Panc1 (cell line): ENCODE measurements around the gene SAA4. TPM values are rescaled to one million over a fixed set of nuclear protein-coding genes. Genes with fewer than 3 reads are reported as not detected.

Experiments used
- ATAC-seq: fragments of 200-7000 bp; cut with Tn5 transposase; 2 replicates; pipeline ENCODE4 v1.9.1; 2020; ENCODE audit warnings: mild to moderate bottlenecking, moderate library complexity
- BruUV-seq: library from RNA; stranded (reverse); fragments of 400-500 nt; replicated peaks from 2 replicates; lab custom pipeline; 2021; lab: Mats Ljungman, UMichigan
- CTCF ChIA-PET: fragments of 300-600 bp; sonication (Branson Sonifier 250); formaldehyde crosslinking; loops from one replicate; lab custom pipeline; 2022; ENCODE audit warnings: antibody characterized with exemption; lab: Charles Lee
- POLR2A ChIA-PET: fragments of 300-600 bp; sonication (Branson Sonifier 250); formaldehyde crosslinking; loops from one replicate; lab custom pipeline; 2022; ENCODE audit warnings: antibody characterized with exemption; lab: Charles Lee
- DNase-seq: peaks from one replicate; pipeline ENCODE4 v3.0.0-alpha.2; 2010; ENCODE audit warnings: low read depth, low spot score
- H3K27ac ChIP-seq: 2 replicates; pipeline ENCODE4 v1.5.1; 2011; ENCODE audit warnings: mild to moderate bottlenecking, low read length, inconsistent platforms
- H3K27me3 ChIP-seq: fragments of 200-500 bp; sonication (Bioruptor generic); 2 replicates; pipeline ENCODE4 v1.6.0; 2014; ENCODE audit warnings: low read length, inconsistent platforms; ENCODE audit not compliant: control insufficient read depth, insufficient read depth
- H3K36me3 ChIP-seq: fragments of 200-500 bp; sonication (Bioruptor generic); 2 replicates; pipeline ENCODE4 v1.5.1; 2014; ENCODE audit warnings: inconsistent platforms, mild to moderate bottlenecking, low read length, moderate library complexity; ENCODE audit not compliant: control insufficient read depth, insufficient read depth
- H3K4me1 ChIP-seq: 2 replicates; pipeline ENCODE4 v1.5.1; 2011; ENCODE audit warnings: inconsistent platforms, mild to moderate bottlenecking, low read length, moderate library complexity; ENCODE audit not compliant: control insufficient read depth, insufficient read depth
- H3K4me3 ChIP-seq, 2 experiments: 2 replicates each; pipeline ENCODE4 v1.5.1; 2011 to 2012; ENCODE audit warnings: low read depth in 2 of 2, low read length in 2 of 2, mild to moderate bottlenecking in 2 of 2, inconsistent platforms in 1 of 2, moderate library complexity in 1 of 2
- H3K9me3 ChIP-seq: fragments of 200-500 bp; sonication (Bioruptor generic); 2 replicates; pipeline ENCODE4 v1.5.1; 2014; ENCODE audit warnings: low read depth, mild to moderate bottlenecking, inconsistent platforms, low read length, moderate library complexity; ENCODE audit not compliant: control insufficient read depth, insufficient read depth
- POLR2AphosphoS5 ChIP-seq: IDR thresholded peaks from 2 replicates; pipeline ENCODE4 v1.6.1; 2012; ENCODE audit warnings: mild to moderate bottlenecking, low read depth, low read length, moderate library complexity
- SIN3A ChIP-seq: IDR thresholded peaks from 2 replicates; pipeline ENCODE4 v1.6.1; 2012; ENCODE audit warnings: low read depth, mild to moderate bottlenecking, low read length, moderate library complexity, borderline replicate concordance; ENCODE audit not compliant: insufficient read depth
- TCF7L2 ChIP-seq: IDR thresholded peaks from 2 replicates; pipeline ENCODE4 v1.6.1; 2011; ENCODE audit warnings: mild to moderate bottlenecking, low read depth, low read length, inconsistent platforms
- in situ Hi-C: cut with HindIII; loops from 2 replicates; pipeline ENCODE4 v1.10.0; 2016; ENCODE audit warnings: low sequenced_read_pairs, low pct_unique_long_range_greater_than_20kb
- intact Hi-C: fragments of 100-400 bp; cut with micrococcal nuclease; formaldehyde crosslinking; loops from one replicate; pipeline ENCODE4 v1.10.0; 2022; ENCODE audit not compliant: unreplicated experiment
- total RNA-seq: library from RNA; stranded (reverse); gene quantifications from one replicate; pipeline ENCODE4 v1.2.1, GENCODE V29; 2021; ENCODE audit not compliant: unreplicated experiment
- TF ChIP-seq, protein P1 (sequence below): fragments of 450-650 bp; IDR thresholded peaks from 2 replicates; pipeline ENCODE4 v1.5.1; 2017; ENCODE audit warnings: mild to moderate bottlenecking
- TF ChIP-seq, protein P2 (sequence below), 2 experiments: IDR thresholded peaks; 2 replicates each; pipeline ENCODE4 v1.6.1; 2011 to 2012; ENCODE audit warnings: low read depth in 2 of 2, control low read depth in 1 of 2, low read length in 1 of 2, mild to moderate bottlenecking in 1 of 2, moderate library complexity in 1 of 2; ENCODE audit not compliant: insufficient read depth in 1 of 2

The SAA4 gene
- total RNA-seq, 1 experiment from 2014 or later, result not detected

GRCh38 chr11:18282626-18283025, 46.0 kb upstream of the SAA4 start:
- CTCF ChIA-PET, result interaction anchor here (0.7 kb wide), 1 partner anchor 175 kb away, joined by 4 read pairs; no protein-coding TSS in a partner anchor
- Histone ChIP-seq H3K36me3 (peaks cover 19% of the 10 kb centered on the region), H3K4me3 (no peak overlapping the region), H3K27ac (no peak overlapping the region), H3K27me3 (no peaks in the 10 kb centered on the region), H3K9me3 (no peaks in the 10 kb centered on the region), H3K4me1 (no peaks in the 10 kb centered on the region)
- POLR2A ChIA-PET, result no interaction called here
- in situ Hi-C loops (no loop called here), intact Hi-C loops (no loop called here)
- ATAC-seq (no peak), DNase-seq (no peak)
- no peak for TF ChIP-seq POLR2AphosphoS5
- TF ChIP-seq, protein P1, sequence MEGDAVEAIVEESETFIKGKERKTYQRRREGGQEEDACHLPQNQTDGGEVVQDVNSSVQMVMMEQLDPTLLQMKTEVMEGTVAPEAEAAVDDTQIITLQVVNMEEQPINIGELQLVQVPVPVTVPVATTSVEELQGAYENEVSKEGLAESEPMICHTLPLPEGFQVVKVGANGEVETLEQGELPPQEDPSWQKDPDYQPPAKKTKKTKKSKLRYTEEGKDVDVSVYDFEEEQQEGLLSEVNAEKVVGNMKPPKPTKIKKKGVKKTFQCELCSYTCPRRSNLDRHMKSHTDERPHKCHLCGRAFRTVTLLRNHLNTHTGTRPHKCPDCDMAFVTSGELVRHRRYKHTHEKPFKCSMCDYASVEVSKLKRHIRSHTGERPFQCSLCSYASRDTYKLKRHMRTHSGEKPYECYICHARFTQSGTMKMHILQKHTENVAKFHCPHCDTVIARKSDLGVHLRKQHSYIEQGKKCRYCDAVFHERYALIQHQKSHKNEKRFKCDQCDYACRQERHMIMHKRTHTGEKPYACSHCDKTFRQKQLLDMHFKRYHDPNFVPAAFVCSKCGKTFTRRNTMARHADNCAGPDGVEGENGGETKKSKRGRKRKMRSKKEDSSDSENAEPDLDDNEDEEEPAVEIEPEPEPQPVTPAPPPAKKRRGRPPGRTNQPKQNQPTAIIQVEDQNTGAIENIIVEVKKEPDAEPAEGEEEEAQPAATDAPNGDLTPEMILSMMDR, result no peak
- TF ChIP-seq, protein P2, sequence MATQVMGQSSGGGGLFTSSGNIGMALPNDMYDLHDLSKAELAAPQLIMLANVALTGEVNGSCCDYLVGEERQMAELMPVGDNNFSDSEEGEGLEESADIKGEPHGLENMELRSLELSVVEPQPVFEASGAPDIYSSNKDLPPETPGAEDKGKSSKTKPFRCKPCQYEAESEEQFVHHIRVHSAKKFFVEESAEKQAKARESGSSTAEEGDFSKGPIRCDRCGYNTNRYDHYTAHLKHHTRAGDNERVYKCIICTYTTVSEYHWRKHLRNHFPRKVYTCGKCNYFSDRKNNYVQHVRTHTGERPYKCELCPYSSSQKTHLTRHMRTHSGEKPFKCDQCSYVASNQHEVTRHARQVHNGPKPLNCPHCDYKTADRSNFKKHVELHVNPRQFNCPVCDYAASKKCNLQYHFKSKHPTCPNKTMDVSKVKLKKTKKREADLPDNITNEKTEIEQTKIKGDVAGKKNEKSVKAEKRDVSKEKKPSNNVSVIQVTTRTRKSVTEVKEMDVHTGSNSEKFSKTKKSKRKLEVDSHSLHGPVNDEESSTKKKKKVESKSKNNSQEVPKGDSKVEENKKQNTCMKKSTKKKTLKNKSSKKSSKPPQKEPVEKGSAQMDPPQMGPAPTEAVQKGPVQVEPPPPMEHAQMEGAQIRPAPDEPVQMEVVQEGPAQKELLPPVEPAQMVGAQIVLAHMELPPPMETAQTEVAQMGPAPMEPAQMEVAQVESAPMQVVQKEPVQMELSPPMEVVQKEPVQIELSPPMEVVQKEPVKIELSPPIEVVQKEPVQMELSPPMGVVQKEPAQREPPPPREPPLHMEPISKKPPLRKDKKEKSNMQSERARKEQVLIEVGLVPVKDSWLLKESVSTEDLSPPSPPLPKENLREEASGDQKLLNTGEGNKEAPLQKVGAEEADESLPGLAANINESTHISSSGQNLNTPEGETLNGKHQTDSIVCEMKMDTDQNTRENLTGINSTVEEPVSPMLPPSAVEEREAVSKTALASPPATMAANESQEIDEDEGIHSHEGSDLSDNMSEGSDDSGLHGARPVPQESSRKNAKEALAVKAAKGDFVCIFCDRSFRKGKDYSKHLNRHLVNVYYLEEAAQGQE (IDR thresholded peaks at IDR 0.05; ENCODE audit: insufficient read depth in 1 of 2, low read depth in 2 of 2, low read length in 1 of 2), result no peak
- no peak for TF ChIP-seq TCF7L2
- TF ChIP-seq SIN3A, result no peak
- no TSS peak for BruUV-seq

GRCh38 chr11:18280438-18281045, 43.9 kb upstream of the SAA4 start:
- POLR2A ChIA-PET, result no interaction called here
- Histone ChIP-seq H3K27me3 (no peaks in the 10 kb centered on the region), H3K36me3 (peaks cover 8% of the 10 kb centered on the region)

More at GRCh38 chr11:18280438-18281045, 43.9 kb upstream of the SAA4 start:
- H3K27ac ChIP-seq, result no peak overlapping the region
- TF ChIP-seq POLR2AphosphoS5 (no peak), SIN3A (no peak), TCF7L2 (no peak)
- TF ChIP-seq, protein P2 (IDR thresholded peaks at IDR 0.05; ENCODE audit: insufficient read depth in 1 of 2, low read depth in 2 of 2, low read length in 1 of 2), result no peak
- TF ChIP-seq, protein P1, result no peak
- in situ Hi-C loops (no loop called here), intact Hi-C loops (no loop called here)
- H3K4me1 ChIP-seq, result no peaks in the 10 kb centered on the region
- CTCF ChIA-PET, result interaction anchor here (0.6 kb wide), 1 partner anchor 55 kb away, joined by 5 read pairs; no protein-coding TSS in a partner anchor
- no peak overlapping the region for H3K4me3 ChIP-seq
- no TSS peak for BruUV-seq
- DNase-seq (no peak), ATAC-seq (no peak)
- no peaks in the 10 kb centered on the region for H3K9me3 ChIP-seq
